Activated CD4-positive, alpha-beta T cell treated with anti-CD3 and anti-CD28 coated beads for 48 hours (primary cell): ENCODE measurements around the gene ATP6V0D1.

Experiments
- DNase-seq: peaks from one replicate; pipeline ENCODE4 v3.0.0-alpha.2; 2020

ATP6V0D1 gene

DNA sequence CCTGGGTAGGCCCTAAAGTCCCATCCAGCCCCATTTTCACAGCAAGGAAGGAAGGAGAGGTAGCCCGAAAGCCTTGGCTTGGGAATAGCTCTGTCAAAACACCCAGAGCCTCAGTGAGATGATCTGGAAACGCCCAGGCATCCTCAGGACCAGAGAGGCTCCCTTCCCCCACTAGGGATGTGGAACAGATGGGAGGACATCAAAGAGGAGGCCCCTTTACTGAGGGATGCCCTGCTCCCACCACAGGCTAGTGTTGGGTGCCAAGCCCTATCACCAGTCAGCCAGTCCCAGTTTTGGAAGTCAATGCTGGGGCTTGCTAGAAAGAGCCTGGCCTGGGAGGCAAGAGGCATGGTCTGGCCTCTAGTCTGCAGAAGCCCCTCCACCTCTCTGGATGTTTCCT lies 92.4 kb downstream of the ATP6V0D1 start:
- DNase-seq = no peak

GRCh38 chr16:67388191-67388590 lies 92.8 kb downstream of the ATP6V0D1 start:
- DNase-seq = no peak
